HepG2 (cell line): ENCODE data around the gene RAPGEF2. TPM values are rescaled to one million over a fixed set of nuclear protein-coding genes. Genes with fewer than 3 reads are reported as not detected.

Experiments
- CHCHD3 ChIP-seq: sonication (generic); formaldehyde crosslinking; IDR thresholded peaks from 2 replicates; pipeline ENCODE4 v1.8.0; 2022; ENCODE audit warnings: mild to moderate bottlenecking, missing genetic modification reagents, moderate library complexity
- GABPA ChIP-seq, 2 experiments: IDR thresholded peaks; 2 replicates each; pipeline ENCODE4 v1.6.1; 2011 to 2016; ENCODE audit warnings: low read depth in 2 of 2, low read length in 1 of 2, missing biosample characterization in 1 of 2, missing genetic modification characterization in 1 of 2
- MAFF ChIP-seq: IDR thresholded peaks from 2 replicates; pipeline ENCODE4 v1.6.1; 2011; ENCODE audit warnings: low read depth, low read length, improper control_type of control experiment
- NFKB2 ChIP-seq: sonication (generic); formaldehyde crosslinking; IDR thresholded peaks from 2 replicates; pipeline ENCODE4 v1.4.0; 2020; ENCODE audit warnings: missing genetic modification reagents, borderline replicate concordance
- PAF1 ChIP-seq: IDR thresholded peaks from 2 replicates; pipeline ENCODE4 v1.6.1; 2016; ENCODE audit warnings: missing genetic modification reagents, missing compliant biosample characterization
- PTBP1 ChIP-seq: fragments of 200-400 bp; formaldehyde crosslinking; IDR thresholded peaks from 2 replicates; pipeline ENCODE4 v1.6.1; 2018; ENCODE audit warnings: low read length, low read depth; ENCODE audit not compliant: poor library complexity, severe bottlenecking
- RXRA ChIP-seq: sonication (generic); formaldehyde crosslinking; IDR thresholded peaks from 2 replicates; pipeline ENCODE4 v1.5.1; 2020; ENCODE audit warnings: missing genetic modification reagents
- SPEN ChIP-seq: sonication (generic); formaldehyde crosslinking; IDR thresholded peaks from 2 replicates; pipeline ENCODE4 v1.5.1; 2020; ENCODE audit warnings: low read depth, mild to moderate bottlenecking, missing genetic modification reagents
- SUZ12 ChIP-seq: fragments of 150-350 bp; IDR thresholded peaks from 2 replicates; pipeline ENCODE4 v1.6.1; 2014; ENCODE audit warnings: low read depth, low read length
- TBX3 ChIP-seq: fragments of 450-650 bp; IDR thresholded peaks from 2 replicates; pipeline ENCODE4 v1.6.1; 2017; ENCODE audit warnings: antibody characterized with exemption, mild to moderate bottlenecking, inconsistent platforms, borderline replicate concordance
- ZBTB25 ChIP-seq: IDR thresholded peaks from 2 replicates; pipeline ENCODE4 v1.6.1; 2018; ENCODE audit warnings: missing genetic modification reagents
- ZNF343 ChIP-seq: sonication (generic); formaldehyde crosslinking; IDR thresholded peaks from 2 replicates; pipeline ENCODE4 v1.4.0; 2020; ENCODE audit warnings: mild to moderate bottlenecking, missing genetic modification reagents
- ZNF350 ChIP-seq: sonication (generic); formaldehyde crosslinking; IDR thresholded peaks from 2 replicates; pipeline ENCODE4 v1.4.0; 2020; ENCODE audit warnings: mild to moderate bottlenecking, low read depth, missing genetic modification reagents, borderline replicate concordance
- polyA plus RNA-seq, 8 experiments: library from polyadenylated mRNA; depleted of rRNA in 3 of 8; stranded (reverse) in 7 of 8; unstranded in 1 of 8; fragments of >200 nt; fragmentation: Illumina TruSeq in 4 of 8; extraction: Trizol in 4 of 8; gene quantifications; 2 replicates each; pipeline versions ENCODE4 v1.2.1 to v1.2.3, GENCODE V29; 2011 to 2016; ENCODE audit warnings: low read depth in 4 of 8, missing spikeins in 1 of 8, mixed read lengths in 1 of 8; ENCODE audit not compliant: insufficient read depth in 1 of 8
- total RNA-seq, 5 experiments: library from RNA; depleted of rRNA; stranded (reverse); fragments of >200 nt; fragmentation: Illumina TruSeq; extraction: Trizol; gene quantifications; 2 replicates each; pipeline ENCODE4 v1.2.3, GENCODE V29; 2016; ENCODE audit warnings: low read depth in 1 of 5
- TF ChIP-seq, protein P1 (sequence below): IDR thresholded peaks from 2 replicates; pipeline ENCODE4 v1.6.1; 2016; ENCODE audit warnings: low read depth, control low read depth

The RAPGEF2 gene
- total and polyA plus RNA-seq, 2 of the 13 experiments (the other 11 are each of a cell fraction or from before 2014, with no cell fraction given): 19.2 to 23.0 TPM

DNA sequence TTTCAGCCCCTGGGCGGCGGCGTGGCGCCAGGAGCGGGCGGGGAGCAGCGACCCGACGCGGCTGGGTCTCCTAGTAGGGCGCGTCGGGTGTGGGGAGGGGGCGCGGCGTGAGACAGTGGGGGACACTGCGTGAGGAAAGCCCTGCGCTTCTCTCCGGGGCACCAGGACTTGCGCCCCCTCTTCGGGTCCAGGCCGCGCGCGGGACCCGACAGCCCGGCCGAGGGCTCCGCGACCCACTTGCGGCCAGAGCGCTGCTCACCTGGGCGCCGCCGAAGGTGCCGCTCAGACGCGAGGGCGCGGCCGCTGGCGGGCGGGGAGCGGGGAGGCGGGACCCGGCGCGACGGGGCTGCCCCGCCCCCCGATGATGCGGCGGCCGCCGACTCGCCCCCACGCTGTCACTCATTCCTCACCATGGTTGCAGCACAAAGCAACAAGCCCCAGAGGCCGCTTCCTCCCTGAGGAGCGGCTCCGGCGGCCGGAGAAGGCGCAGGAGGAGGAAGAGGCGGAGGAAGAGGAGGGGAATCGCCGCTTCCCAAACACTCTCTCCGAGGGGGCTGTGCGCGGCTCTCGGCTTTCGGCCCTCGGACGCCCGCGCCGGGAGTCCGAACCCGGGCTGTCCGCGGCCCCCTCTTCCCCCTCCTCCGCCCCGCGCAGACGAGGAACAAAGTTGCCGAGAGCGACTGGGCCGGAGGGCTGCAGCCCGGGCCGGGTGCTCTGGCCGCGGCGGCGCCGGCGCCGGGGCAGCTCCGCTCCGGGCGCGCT lies at the start of gene RAPGEF2 (continued):
- TF ChIP-seq ZNF343 (CRISPR knock-in tag) (0 out of 2 replicates have a peak, but pooled peaks have one; percentile 16), MAFF (no peak), TBX3 (no peak), SUZ12 (no peak), SPEN (CRISPR knock-in tag) (peak; percentile 58; the same call in 1 of the 2 replicates), PTBP1 (no peak), ZBTB25 (CRISPR knock-in tag) (no peak), GABPA (IDR thresholded peaks at IDR 0.05; ENCODE audit: low read depth, low read length) (peak; percentile 31), GABPA (CRISPR knock-in tag; IDR thresholded peaks at IDR 0.05; ENCODE audit: low read depth) (peak; percentile 73), CHCHD3 (CRISPR knock-in tag) (no peak), ZNF350 (CRISPR knock-in tag) (no peak), NFKB2 (CRISPR knock-in tag) (no peak), RXRA (CRISPR knock-in tag) (0 out of 2 replicates have a peak, but pooled peaks have one; percentile 13), PAF1 (CRISPR knock-in tag) (no peak)
- TF ChIP-seq, protein P1, sequence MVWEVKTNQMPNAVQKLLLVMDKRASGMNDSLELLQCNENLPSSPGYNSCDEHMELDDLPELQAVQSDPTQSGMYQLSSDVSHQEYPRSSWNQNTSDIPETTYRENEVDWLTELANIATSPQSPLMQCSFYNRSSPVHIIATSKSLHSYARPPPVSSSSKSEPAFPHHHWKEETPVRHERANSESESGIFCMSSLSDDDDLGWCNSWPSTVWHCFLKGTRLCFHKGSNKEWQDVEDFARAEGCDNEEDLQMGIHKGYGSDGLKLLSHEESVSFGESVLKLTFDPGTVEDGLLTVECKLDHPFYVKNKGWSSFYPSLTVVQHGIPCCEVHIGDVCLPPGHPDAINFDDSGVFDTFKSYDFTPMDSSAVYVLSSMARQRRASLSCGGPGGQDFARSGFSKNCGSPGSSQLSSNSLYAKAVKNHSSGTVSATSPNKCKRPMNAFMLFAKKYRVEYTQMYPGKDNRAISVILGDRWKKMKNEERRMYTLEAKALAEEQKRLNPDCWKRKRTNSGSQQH (CRISPR knock-in tag): 0 out of 2 replicates have a peak, but pooled peaks have one; percentile 24
- TF ChIP-seq, all 625 proteins: peak for 87
